NCI-H226 (cell line): ENCODE data around the gene TTLL11.

ENCODE experiments used
- DNase-seq: peaks from one replicate; pipeline ENCODE4 v3.0.0-alpha.2; 2015

The TTLL11 gene, protein sequence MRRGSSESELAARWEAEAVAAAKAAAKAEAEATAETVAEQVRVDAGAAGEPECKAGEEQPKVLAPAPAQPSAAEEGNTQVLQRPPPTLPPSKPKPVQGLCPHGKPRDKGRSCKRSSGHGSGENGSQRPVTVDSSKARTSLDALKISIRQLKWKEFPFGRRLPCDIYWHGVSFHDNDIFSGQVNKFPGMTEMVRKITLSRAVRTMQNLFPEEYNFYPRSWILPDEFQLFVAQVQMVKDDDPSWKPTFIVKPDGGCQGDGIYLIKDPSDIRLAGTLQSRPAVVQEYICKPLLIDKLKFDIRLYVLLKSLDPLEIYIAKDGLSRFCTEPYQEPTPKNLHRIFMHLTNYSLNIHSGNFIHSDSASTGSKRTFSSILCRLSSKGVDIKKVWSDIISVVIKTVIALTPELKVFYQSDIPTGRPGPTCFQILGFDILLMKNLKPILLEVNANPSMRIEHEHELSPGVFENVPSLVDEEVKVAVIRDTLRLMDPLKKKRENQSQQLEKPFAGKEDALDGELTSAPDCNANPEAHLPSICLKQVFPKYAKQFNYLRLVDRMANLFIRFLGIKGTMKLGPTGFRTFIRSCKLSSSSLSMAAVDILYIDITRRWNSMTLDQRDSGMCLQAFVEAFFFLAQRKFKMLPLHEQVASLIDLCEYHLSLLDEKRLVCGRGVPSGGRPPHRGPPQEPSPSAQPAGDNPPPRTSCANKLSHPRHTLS

DNA sequence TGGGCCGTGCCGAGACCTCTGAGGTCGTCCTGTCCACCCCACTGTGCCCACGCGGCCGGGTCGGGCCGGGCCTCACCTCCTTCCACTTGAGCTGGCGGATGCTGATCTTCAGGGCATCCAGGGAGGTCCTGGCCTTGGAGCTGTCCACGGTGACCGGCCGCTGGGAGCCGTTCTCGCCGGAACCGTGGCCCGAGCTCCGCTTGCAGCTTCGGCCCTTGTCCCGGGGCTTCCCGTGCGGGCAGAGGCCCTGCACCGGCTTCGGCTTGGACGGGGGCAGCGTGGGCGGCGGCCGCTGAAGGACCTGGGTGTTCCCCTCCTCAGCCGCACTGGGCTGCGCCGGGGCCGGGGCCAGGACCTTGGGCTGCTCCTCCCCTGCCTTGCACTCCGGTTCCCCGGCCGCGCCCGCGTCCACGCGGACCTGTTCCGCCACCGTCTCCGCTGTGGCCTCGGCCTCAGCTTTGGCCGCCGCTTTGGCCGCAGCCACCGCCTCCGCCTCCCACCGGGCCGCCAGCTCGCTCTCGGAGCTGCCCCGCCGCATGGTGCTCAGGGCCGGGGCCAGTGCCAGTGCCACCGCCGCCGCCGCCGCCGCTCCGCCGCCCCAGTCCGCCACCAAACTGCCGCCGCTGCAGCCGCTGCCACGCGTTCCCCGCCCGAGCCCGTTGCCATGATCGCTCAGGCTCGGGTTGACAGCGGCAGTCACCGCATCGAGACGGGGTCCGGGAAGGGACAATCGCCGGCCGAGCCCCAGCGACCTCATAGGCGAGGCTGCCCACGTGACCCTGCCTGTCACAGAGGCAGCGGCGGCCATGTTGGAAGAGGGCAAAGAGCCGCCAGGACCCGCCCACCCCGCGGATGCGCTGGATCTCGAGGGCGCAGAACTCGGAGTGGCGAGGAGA, at the start of gene TTLL11:
Gene TTLL11 (minus strand): TSS at position 698 of the 896 bp plus-strand sequence. CDS start 160 bp downstream, at position 538.
- peak; percentile 84 for DNase-seq

DNA sequence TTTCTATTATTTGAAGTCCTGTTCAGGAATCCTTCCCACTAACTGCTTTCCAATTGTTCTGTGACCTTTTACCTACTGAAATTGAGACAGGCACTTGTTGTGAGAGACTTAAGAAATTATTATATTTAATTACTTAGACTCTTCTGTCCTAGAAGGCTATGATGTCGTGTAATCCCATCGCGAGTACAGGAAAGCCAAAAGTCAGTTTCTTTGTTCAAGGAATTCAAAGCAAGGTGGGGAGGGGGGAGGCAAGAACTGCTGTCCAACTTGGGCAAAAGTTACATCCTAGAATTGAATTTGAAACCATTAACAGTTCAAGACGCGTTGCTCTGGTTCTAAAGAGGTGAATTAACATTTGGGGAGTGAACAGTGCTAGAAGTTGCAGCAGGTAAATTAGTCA, 48.6 kb upstream of the TTLL11 start:
- no peak for DNase-seq

DNA sequence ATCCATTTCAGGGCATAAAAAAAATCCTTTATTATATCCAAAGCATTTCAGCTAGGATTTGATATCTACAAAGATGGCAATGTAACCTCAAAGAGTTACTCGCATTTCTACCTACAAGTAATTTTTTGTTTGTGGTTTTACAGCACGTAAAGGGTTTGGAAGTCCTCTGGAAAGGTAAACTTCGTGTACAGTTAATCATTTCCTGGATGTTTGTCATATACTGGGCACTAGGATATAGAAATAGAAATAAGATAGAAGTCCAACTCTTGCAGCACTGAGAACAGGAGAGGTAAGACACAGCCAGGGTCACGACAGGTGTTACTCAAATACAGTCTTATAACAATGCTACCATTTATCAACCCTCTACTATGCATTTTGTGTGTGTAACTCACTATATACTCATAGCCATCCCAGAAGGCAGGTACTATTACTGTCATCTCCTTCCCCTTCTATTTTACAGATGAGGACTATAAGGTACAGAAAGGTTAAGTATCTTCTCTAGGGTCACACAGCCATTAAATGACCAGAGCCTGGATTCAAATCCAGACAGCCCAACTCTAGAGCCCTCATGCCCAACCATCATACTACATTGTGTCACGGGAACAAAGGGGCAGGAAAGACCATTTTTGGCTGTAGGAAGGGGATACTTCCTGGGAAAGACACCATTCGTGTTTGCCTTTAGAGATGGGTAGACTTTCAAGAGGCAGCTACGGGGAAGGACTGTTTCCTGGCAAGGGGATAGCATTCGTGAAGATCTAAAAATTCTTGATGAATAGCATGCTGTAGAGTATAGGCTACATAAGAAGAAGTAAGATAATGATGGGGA, 47.5 kb upstream of the TTLL11 start:
- DNase-seq: no peak

DNA sequence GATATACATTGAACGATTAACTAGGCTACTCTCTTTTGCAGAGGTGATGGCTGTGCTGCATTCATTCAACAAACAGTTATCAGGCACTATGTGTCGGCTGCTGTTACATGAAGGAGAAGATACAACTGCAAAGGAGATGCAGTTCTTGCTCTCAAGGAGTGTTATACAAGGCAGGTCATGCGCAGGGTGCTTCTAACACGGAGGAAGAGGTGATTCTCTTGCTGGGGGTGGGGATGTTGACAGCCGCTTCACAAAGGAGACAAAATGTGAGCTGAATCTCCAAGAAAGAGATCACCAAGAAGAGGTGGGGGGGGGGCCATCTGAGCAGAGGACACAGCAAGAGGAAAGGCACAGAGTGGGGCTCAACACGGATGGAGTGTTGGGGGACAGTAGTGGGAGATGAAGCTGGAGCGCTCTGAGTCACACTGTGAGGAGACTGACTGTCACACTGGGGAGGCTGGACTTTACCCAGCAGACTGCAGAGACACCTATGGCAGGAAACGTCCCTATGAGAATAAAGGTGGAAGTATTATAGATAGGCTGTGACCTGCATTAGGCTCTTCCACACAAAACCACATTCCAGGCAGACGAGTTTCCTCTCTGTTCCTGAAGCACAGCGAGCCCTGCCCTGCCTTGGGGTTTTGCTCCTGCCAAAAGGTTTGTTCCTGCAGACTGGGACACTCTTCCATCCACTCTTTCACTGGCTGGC, 45.6 kb upstream of the TTLL11 start:
- DNase-seq: peak; percentile 21

DNA sequence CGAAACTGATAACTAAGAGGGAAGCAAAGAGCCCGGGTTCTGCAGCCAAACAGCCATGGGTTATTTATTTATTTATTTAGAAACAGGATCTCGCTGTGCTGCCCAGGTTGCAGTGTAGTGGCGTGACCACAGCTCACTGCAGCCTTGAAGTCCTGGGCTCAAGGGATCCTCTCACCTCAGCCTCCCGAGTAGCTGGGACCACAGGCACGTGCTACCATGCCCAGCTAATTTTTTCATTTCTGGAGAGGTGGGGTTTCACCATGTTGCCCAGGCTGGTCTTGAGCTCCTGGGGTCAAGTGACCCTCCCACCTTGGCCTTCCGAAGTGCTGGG, 42.4 kb upstream of the TTLL11 start:
- no peak for DNase-seq

GRCh38 chr9:122134822-122135528, 41.9 kb upstream of the TTLL11 start:
- DNase-seq: no peak

DNA sequence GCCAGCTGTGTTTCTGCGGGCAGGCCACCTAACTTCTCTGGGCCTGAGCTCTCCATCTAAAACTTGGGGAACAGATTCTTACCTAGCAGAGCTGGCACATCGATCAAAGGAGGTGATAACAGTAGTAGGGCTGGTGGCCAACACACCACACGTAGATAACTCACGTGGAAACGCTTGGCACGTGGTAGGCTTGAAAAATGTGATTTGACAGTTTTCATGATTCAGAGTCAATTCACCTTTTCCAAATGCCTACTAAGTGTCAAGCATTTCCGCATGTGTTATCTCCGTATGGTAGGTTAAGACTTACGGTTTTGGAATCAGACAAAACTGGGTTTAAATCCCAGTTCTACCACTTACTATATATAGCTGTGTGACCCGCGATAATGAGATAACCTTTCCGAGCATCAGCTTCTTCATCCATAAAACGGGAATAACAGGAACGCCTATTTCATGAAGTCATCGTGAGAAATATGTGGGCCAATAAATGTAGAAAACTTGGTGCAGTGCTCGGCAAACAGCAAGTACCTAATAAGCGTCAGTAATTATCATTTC, 41.0 kb upstream of the TTLL11 start:
- no peak for DNase-seq

DNA sequence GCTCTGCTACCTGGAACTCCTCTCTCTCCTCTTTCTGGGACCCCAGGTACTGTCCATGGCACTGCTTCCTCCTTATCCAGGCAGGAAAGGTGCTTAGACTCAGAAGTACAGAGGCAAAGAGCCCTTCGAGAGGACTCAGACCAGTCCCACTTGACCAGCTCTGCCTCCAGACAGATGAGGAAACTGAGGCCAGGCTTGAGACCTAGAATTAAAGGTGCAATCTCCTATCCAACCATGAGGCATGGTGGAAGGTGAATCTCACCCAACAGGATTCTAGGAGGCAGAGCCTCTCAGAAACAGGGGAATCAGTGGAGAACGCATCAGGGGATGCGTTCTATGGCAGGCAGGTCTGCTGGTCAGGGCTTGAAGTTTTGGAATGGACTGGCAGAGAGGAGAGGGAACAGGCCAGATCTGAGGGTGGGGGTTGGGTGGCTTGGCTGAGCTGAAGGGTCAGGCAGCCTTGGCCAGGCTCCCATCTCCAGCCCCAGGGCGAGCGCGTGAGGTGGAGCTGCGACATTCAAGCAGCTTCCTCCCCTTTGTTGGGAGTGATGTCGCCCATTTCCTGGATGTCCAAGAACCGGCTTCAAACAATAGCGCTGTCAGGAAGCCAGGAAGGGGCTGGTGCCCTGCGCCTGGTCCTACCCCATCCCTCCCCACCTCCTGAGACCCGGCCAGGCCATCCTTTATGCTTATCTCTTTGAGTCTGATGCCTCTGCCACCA, 40.3 kb upstream of the TTLL11 start:
- DNase-seq: no peak

DNA sequence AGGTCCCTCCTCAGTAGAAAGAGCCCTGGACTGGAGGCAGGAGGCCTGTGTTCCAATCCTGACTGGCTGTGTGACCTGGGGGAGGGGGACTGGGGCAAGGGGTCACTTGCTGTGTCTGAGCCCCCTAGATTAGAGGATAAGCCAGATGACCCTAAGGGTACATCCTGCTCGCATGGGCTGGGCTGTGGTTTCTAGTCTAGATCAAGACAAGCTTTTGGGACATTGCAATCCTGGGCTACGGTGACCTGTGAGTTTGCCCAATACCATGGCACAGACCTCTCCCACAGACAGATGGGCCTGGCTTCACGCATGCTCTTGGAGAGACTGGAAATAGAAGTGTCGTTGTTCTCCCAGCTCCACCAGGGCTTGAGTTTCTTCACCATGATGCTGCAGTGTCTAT, 39.4 kb upstream of the TTLL11 start:
- no peak for DNase-seq

- no peak for DNase-seq
Observed at GRCh38 chr9:122131401-122132001, 38.4 kb upstream of the TTLL11 start.

GRCh38 chr9:122130837-122131236, 37.7 kb upstream of the TTLL11 start:
- no peak for DNase-seq

DNA sequence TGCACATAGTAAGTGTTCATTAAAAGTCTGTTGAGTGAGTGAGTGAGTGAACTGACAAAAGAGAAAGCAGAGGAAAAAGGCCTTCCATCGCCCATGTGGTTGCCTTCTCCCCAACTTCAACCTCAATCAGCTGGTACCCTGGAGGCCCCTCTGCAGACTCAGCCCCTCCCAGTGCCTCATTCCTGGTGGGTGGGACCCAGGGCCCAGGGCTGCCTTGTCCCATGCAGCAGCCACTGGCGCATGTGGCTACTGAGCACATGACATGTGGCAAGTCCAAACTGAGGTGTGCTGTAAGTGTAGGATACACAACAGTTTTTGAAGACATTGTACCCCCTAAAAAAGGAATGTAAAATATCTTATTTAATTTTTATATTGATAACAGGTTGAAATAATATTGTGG, 36.9 kb upstream of the TTLL11 start:
- no peak for DNase-seq

DNA sequence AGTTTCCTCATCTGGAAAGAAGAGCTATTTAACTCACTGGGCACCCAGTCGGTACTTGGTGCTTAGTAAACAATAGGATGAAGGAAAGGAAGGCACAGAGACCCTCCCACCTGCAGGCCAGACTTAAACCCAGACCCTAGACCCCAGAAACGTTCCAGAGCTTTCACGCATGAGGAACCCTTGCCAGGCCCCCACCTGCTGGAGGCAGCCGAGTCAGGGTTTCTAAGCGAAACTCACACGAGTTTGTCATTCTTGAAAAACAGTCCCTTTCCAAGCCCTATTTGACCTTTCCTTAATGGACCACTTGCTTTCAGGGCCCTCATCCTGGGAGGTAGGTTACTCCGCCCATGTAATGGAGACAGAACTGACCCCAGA, 35.8 kb upstream of the TTLL11 start:
- DNase-seq: no peak

GRCh38 chr9:122128007-122128968, 35.2 kb upstream of the TTLL11 start:
- no peak for DNase-seq

DNA sequence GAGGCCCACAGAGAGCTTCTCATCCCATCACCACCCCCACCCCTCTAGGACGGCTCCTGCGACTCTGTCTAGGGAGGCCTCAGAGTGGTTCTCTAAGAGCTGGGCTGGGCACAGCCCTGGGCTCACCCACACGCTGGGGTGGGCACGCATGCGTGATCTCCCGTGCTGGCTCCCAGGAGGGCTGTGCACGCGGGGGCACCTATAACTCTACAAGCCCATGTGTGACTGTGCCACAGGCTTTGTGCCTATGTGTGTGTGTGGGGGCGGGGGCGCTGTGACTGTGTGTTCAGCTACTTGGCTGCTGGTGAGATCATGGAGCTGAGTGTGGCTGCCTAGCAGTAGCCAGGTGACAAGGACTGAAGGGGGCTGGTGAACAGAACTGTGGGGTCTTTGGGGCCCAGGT, 34.3 kb upstream of the TTLL11 start:
- no peak for DNase-seq

GRCh38 chr9:122126331-122127261, 33.5 kb upstream of the TTLL11 start:
- no peak for DNase-seq
